NCI-H187 treated with DMSO at 0.1 percent for 48 hours (cell line): Measurements from ENCODE around the gene CLCC1.
A peak's percentile ranks its signal among the peaks of the same experiment; 100 is the strongest.
"Not testable (repeated sequence)": the region's sequence is repeated elsewhere in the genome, so short reads cannot be mapped to it uniquely, and the experiment has no call there.

Experiments
- DNase-seq: peaks from one replicate; lab custom pipeline; 2025; lab: John Stamatoyannopoulos, UW

The CLCC1 gene, protein sequence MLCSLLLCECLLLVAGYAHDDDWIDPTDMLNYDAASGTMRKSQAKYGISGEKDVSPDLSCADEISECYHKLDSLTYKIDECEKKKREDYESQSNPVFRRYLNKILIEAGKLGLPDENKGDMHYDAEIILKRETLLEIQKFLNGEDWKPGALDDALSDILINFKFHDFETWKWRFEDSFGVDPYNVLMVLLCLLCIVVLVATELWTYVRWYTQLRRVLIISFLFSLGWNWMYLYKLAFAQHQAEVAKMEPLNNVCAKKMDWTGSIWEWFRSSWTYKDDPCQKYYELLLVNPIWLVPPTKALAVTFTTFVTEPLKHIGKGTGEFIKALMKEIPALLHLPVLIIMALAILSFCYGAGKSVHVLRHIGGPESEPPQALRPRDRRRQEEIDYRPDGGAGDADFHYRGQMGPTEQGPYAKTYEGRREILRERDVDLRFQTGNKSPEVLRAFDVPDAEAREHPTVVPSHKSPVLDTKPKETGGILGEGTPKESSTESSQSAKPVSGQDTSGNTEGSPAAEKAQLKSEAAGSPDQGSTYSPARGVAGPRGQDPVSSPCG

DNA sequence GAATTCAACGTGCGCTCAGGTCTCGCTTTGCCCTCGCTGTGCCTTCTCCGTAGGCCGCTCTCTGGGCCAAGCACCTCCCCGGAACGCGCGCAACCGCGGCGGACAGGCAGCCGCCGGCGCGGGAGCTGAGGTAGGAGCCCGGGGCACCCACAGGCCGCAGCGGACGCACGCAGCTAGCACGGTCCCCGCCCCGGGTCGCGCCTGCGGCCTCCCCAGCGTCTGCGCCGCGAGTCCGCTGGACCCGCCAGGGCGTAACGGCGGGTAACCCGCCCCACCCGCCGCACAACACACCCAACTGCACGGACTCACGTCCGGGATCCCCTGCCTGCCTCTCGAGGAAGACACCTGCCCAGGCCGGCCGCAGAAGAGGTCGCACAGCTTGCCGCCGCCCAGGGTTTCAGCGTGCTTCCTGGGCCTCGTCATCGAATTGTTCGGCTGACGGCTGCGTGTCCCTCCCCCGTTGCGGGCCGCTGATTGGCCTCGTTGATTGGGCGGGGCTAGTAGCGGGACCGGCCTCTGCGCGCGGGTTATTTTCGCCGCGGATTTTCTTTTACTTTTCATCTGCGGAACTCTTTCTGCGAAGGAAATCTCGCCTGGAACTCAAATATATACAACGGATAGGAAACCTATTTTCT is at the start of gene CLCC1:
TSS of gene CLCC1 (minus strand) at position 433 of the 635 bp plus-strand sequence. CDS start 13,047 bp downstream, outside the sequence.
- DNase-seq = peak; percentile 59

DNA sequence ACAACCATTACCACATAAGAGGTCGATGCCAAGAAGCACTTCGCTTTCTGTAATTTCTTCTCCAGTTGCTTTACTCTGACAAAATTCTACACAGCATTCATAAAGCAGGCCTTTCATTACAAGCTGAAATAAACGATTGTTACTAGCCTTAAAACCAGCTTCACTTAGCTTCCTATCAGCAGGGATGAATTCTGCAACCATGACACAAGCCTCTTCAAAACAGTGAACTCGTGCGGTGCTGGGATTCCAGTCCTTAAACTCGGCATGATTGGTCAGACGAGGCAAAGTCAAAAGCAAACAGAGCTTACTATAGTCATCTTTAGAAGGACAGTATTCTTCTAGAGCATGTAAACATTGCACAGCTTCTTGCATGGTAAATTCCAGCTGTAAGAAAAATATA is 48.1 kb upstream of the CLCC1 start:
- DNase-seq = no peak

DNA sequence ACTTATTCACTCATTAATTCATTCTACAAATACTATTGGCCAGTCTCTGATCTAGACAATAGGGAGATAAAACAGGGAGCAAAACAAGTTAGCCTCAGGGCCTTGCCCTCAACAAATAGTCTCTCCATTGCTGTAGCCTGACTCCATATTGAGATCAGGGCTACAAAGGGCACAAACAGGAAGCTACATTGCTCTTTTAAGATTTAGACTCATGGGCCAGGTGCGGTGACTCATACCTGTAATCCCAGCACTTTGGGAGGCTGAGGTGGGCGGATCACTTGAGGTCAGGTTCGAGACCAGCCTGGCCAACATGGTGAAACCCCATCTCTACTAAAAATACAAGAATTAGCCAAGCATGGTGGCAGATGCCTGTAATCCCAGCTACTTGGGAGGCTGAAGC is 33.3 kb upstream of the CLCC1 start:
- DNase-seq = not testable (repeated sequence)

DNA sequence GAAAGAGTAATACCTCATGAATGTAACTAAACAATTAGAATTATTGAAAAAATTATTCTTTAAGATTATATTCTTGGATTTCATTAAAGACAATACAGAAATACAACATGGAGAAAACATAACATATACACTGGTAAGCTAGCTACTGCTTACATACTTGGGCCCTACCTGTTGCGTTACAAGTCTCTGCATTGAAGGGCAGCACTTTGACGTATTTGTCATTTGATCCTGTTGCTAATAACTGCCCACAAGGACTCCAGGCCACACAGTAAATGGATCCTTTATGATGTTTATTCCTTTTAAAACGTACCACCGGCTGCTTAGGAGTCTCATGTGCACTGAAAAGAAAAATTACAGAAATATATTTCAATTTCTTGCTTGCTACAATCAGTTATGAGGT is 19.8 kb upstream of the CLCC1 start:
- DNase-seq = no peak

DNA sequence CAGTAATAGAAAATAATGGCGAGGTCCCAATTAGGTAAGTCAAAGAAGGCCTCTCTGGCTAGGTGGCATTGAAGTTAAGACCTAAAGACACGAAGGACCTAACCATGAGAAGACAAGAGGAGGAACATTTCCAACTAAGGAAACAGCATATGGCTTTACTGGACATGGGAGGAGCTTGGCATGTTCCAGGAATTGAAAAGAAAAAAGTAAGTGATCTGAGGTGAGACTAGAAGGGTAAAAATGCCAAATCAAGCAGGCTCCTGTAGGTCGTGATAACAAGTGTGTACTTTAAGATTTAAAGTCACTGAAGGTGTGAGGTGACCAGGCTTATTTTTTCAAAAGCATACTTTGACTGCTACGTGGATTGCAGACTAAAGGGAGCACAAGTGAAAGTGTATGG is 13.4 kb upstream of the CLCC1 start:
- no peak for DNase-seq

DNA sequence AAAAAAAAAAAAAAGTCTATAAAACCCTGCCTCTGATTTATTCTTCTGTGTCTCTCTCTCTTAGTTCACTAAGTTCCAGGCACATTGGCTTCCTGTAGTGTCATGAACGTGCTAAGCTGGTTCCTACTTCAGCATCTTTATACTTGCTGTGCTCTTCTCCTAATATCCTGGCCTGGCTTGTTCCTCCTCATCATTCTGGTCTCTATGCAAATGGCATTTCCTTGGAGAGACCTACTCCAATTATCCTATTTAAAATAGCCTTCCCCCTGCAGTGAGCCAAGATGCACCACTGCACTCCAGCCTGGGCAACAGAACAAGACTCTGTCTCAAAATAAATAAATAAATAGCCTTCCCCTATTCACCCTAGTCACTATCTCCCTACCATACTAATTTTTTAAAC is 9.7 kb upstream of the CLCC1 start:
- no peak for DNase-seq

DNA sequence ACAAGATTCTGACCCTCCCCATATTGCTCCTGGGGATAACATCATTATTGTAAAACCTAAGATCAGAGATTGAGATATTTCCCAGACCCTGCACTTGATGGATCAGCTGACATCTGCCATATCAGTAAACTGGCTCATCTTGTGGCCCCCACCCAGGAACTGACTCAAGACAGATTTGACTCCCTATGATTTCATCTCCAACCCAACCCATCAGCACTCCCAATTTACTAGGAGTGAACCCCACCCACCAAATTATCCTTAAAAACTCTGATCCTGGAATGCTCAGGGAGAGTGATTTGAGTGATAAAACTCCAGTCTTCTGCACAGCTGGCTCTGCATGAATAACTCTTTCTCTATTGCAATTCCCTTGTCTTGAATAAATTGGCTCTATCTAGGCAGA is 6.1 kb upstream of the CLCC1 start:
- DNase-seq = no peak

DNA sequence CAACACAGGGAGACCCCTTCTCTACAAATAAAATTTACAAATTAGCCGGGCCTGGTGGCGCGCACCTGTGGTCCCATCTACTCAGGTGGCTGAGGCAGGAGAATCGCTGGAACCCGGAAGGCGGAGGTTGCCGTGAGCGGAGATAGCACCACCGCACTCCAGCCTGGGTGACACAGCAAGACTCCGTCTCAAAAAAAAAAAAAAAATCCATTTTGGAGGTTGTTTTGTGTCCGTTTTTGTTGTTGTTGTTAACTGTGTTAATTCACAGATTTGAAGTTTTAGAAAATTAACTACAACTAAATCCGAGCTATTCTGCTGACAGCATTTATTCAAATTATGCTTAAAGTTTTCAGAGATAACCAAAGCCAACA is 618 bp downstream of the CLCC1 start:
- DNase-seq = no peak

DNA sequence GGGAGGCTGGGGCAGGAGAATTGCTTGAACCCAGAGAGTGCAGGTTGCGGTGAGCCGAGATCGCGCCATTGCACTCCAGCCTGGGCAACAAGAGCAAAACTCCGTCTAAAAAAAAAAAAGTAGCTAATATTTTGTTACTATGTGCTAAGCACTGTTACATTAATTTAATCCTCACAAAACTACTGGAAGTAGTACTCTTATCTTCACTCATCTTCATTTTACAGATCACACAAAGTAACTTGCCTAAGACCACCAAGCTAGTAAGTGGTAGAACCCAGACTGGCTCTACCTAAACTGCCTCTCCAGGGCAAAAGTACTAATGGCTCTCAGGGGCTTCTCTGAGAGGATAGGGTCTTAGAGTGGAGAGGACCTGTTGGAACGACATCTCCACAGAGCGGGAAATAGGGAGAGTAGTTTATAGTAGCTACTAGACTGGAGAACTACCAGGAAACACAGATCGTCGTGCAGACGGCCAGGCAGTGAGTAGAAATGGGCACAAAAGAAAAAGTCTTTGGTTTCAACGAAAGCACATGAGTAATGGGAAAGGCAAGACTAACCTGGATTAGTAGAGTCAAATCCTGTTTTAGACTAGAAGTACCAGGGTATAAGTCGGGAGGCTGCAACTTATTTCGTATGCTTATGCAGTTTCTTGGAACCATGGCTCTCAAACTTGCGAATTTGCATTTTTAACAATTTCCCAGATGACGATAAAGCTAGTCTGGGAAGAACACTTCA is 1.4 kb downstream of the CLCC1 start:
- no peak for DNase-seq

DNA sequence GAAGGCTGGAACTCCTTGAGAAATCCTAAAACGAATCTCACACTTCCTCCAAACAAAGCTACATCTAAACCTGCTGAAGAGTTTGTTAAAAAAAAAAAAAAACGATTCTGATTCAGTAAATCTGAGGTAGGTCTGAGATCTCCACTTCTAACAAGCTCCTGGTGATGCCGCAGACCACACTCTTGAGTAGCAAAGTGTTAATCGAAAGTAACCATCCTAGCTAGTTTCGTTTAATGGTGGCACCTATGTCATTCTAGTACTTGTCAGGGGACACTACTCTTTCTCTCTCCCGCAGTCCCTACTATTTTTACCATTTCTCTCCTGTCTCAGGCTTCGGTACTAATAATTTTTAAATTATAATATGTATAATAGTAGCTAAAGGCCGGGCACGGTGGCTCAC is 2.1 kb downstream of the CLCC1 start:
- no peak for DNase-seq

DNA sequence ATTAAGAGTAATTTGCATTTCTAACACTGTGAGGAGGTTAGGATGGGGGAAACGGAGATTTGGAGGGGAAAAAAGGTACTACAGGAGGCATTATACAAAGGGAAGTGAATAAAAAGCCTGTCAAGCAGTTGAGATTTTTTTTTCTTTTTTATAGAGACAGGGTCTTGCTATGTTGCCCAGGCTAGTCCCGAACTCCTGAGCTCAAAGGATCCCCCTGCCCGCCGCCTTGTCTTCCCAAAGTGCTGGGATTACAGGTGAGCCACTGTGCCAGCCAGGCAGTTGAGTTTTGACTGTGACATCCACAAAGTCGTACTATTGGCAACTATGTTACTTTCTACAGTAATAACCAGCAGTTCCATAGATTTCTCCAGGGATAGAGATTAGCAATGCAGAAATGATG is 2.6 kb downstream of the CLCC1 start:
- DNase-seq = no peak

DNA sequence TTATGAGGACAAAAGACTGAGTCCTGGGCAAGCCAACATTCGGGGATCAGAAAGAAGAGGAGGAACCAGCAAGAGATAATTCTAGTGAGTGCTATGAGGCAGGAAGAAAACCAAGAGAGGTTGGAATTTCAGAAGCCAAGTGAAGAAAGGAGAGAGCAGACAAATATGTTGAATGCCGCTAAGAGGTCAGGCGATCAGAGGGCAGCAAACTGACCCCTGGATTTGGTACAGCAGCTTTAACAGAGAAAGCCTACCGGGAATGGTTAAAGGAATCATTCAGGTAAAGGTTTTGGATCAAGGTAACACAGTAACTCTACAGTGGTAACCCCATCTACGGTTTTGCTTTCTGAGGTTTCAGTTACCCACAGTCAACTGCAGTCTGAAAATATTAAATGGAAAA is 5.4 kb downstream of the CLCC1 start:
- DNase-seq = no peak

DNA sequence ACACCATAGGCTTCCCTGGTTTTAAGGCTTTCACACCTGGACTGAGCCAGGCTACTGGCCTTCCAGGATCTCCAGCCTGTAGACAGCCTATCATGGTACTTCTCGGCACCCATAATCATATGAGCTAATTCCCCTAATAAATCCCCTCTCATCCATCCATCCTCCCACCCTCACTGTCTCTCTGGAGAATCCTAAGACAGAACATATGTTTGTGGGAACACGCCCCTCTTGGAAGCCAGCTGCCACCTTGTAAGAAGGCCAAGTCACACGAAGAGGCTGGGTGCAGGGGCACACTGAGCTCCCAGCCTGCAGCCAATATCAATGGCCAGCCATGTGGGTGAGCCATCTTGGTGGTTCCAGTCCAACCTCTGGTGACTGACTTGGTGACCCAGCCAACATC is 7.4 kb downstream of the CLCC1 start:
- no peak for DNase-seq

DNA sequence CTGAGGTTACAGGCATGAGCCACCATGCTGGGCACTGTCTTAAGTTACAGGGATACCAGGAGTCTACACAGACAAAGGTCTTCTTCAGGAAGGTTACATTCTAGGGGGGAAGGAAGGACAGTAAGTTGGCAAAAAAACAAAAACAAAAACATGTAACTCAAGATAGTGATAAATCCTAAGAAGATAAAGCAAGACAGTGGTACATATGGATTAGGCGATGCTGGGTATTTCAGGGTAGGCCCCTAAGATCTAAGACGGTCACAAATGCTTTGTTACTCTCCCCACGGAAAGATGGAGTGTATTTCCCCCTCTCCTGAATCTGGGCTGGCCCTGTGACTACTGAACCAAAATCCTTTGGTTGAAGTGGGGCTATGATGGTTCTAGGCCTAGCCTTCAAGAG is 8.2 kb downstream of the CLCC1 start:
- DNase-seq = no peak

DNA sequence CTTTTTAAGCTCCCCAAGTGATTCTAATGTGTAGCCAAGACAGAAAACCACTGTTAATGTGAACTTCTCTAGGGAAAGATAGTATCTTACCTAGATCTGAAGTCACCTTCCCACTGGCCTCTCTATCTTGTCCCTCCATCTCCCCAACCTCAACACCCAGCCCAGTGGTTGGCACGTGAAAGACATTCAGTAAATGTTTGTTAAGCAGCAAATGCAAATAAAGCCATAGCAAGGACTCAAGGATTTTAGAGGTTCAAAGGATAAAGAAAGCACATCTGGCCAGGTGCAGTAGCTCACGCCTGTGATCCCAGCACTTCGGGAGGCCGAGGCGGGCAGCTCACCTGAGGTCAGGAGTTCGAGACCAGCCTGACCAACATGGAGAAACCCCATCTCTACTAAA is 9.8 kb downstream of the CLCC1 start:
- no peak for DNase-seq

DNA sequence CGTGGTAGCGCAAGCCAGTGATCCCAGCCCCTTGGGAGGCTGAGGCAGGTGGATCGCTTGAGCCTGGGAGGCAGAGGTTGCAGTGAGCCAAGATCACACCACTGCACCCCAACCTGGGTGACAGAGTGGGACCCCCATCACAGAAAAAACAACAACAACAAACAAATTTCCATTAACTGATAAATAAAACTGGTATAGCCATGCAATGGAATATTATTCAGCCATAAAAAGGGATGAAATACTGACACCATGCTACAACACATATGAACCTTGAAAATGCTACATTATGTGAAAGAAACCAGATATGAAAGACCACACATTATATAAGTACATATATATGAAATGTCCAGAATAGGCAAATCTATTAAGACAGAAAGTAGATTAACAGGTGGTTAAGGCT is 12.0 kb downstream of the CLCC1 start:
- DNase-seq = no peak

DNA sequence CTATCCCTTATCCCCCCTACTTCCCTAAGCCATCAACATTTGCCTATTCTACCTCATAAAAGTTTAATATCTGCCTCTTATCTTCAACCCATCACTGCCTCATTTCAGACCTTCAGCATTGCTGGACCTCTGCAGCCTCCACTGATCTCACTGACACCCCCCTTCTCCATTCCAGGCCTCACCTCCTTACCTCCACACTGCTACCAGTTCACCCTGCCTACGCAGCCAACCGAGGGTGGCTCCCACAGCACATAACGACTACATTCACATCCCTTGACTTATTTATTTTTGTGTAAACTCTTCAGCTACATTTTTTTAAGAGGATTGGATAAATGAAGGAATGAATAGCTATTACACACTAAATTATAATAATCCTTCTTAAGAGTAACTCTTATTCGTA is 14.2 kb downstream of the CLCC1 start:
- DNase-seq = no peak

DNA sequence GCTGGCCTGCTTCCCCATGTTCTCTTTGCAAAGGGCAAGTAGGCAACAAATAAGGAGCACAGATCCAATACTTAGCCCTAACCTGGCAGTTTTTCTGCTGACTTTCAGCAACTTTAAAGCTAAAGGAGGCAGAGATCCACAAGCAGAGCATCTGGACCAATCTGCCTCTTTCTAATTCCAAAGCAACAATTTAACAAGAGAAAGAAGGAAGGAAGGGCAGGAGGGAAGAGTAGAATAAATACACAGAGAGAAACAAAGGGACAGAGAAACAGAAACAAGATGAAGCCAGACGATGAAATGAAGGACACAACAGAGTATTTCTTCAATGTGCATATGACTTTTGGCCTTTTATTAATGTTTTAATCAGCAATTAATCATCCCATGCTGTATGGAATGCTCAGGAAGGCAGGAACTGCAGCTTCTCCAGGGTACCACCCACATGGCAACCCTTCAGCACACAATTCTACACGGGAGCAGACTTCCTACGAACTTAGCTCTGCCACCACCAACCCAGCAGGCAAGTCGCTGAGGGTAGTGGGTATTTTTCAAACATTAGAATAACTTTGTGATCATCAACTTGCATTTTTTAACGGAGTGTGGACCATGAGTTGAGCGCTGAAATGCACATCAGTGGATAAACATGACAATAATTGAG is 15.3 kb downstream of the CLCC1 start:
- DNase-seq = no peak

DNA sequence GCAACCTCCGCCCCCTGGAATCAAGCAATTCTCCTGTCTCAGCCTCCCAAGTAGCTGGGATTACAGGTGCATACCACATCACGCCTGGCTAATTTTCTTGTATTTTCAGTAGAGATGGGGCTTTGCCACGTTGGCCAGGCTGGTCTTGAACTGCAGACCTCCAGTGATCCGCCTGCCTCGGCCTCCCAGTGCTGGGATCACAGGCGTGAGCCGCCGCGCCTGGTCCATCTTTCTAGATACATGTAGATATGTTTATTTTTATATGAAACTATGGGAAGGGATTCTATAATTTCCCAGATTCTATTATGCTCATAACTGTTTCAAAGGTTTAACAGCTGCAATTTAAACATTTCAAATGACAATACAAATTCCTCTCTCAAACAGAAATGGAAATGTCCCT is 27.1 kb downstream of the CLCC1 start:
- DNase-seq = no peak

DNA sequence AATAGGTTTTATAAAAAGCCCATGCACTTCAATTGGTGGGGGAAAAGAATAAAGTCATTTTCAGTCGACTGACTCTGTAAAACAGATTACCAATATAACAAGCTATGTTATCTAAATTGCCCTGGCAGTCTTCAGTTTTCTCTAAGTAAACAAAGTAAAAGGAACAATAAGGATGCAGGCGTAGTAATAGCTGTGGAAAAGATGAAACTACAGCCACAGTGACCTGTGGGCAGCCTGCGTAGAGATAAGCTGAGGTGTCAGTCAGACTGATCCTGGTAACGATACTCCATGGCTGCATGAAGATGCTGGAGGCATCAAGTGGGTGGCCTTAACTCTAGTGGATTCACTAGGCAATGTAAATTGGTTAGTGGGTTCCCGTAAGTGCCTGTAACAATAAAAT is 29.3 kb downstream of the CLCC1 start:
- no peak for DNase-seq

DNA sequence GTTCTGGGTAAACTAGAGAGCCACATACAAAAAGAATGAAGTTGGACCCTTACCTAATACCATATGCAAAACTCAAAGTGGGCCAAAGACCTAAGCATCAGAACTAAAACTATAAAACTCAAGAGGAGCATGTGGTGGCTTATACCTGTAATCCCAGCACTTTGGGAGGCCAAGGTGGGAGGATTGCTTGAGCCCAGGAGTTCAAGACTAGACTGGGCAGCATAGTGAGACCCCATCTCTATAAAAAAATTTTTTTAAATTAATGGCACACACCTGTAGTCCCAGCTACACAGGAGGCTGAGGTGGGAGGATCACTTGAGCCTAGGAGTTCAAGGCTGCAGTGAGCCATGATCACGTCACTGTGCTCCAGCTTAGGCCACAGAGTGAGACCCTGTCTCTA is 35.7 kb downstream of the CLCC1 start:
- not testable (repeated sequence) for DNase-seq

DNA sequence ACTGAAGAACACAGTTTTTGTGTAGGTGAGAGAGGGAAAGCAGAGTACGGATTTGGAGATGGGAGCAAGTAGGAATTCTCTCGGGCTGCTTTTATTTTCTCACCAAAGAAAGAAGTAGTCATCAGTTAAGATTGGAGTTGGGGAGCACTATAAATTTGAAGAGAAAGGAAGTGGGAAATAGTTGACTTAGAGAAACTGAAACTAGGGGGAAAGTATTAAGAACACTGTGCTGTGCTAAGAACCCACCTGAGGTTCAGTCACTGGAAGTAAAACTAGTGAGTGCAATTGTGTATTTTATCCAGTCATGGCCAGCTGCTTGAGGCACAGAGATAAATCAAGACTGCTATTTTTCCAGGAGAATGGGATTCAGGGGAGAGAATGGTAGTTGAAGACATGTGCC is 37.4 kb downstream of the CLCC1 start:
- DNase-seq = no peak
